Skin epidermis (tissue), 12 donors: ENCODE data around the gene CHST6.

Source experiments
- H3K27ac ChIP-seq, 21 experiments: fragments of 200-600 bp; sonication (generic) in 11 of 21; one replicate each; pipeline ENCODE4 v1.5.0; 2020; ENCODE audit warnings: mild to moderate bottlenecking in 3 of 21, inconsistent platforms in 2 of 21, moderate library complexity in 2 of 21
- H3K4me3 ChIP-seq, 7 experiments: fragments of 200-600 bp; sonication (generic) in 2 of 7; one replicate each; pipeline ENCODE4 v1.5.0; 2020; ENCODE audit warnings: inconsistent platforms in 2 of 7, mild to moderate bottlenecking in 2 of 7, moderate library complexity in 1 of 7

Gene CHST6

GRCh38 chr16:75479421-75479990 lies 15.7 kb downstream of the CHST6 start:
- no peak overlapping the region for H3K4me3 ChIP-seq
- H3K27ac ChIP-seq: no peak overlapping the region

DNA sequence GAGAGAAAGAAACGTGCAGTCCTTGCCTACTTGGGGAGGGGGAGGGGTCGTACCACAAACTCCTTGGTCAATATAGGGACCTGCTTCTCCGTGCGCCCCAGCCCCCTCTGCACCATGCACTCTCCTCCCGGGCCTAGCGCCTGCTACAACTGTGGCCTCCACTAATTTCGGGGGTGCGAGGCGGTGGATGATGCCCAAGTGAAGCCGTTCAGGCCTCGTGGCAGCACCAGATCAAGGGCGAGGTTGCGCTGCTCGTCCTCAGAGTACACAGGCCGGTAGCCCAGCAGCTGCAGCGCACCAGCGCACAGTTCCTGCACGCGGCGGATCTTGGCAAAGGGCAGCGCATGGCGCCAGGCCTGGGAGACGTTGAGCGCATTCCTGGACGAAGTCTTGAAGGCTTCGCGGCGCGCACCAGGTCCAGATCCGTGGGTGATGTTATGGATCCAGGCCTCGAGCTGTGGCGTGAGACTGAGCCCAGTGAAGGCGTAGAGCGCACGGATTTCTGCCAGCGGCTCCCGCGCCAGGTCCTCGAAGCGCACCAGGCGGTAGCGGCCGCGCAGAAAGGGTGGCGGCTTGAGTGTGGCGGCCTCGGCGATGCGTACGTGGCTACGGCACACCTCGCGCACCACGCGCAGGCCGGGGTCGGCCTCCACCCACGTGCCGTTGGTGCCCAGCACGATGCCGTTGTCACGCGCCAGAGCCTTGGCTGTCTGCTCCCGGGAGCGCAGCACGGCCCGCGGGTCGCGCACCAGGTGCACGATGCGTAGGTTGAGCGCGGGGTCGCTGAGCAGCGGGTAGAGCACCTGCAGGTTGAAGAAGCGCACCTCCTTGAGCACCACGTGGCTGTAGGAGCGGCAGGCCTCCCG lies 16.5 kb downstream of the CHST6 start:
- H3K4me3 ChIP-seq: no peak overlapping the region
- no peak overlapping the region for H3K27ac ChIP-seq

GRCh38 chr16:75477680-75478473 lies 17.4 kb downstream of the CHST6 start:
- Histone ChIP-seq H3K27ac (no peak overlapping the region), H3K4me3 (no peak overlapping the region)

- no peak overlapping the region for H3K27ac ChIP-seq
- no peak overlapping the region for H3K4me3 ChIP-seq
Observed at GRCh38 chr16:75476817-75477216, 18.4 kb downstream of the CHST6 start.

GRCh38 chr16:75475420-75475847 lies 19.8 kb downstream of the CHST6 start:
- H3K27ac ChIP-seq: no peak overlapping the region

GRCh38 chr16:75472908-75473877 lies 22.0 kb downstream of the CHST6 start:
- no peak overlapping the region for H3K27ac ChIP-seq
- H3K4me3 ChIP-seq: no peak overlapping the region

More at GRCh38 chr16:75475420-75475847, 19.8 kb downstream of the CHST6 start:
- no peak overlapping the region for H3K4me3 ChIP-seq

DNA sequence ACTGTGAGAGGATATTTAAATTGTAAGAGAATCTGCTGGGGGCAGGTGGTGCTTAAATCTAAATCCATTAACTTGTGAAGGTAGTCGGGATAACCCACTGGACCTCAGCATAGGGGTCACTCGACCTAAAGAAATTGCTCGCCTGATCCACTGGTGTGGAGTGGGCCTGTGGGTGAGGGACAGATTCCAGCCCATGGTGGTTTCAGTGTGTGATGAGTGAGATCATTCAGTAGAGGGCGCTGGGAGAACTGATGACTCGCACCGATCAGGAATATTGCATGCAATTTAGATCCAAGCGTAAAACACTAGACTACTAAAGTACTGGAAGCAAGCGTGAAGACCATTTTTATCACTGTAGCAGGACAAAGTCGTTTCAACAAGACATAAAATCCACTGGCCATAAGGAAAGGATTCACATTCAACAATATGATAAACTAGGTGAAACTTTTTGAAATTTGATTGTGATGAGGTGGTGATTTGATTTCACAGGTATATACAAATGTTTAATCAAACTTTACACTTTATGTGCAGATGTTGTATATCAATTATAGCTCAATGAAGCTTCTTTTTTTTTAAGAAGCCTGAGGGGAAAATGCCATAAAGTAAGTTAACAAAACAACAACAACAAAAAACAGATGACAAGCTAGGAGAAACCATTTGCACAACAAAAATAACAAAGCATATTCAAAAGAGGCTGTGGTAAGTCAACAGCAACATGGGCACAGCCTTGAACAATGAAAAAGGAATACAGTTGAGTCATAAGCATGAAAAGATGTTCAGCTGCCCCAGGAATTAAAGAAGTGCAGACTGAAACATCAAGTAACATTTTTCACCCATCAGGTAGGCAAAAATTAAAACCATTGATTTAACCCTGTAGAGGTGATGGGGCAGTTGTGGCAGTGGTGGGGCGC lies 23.3 kb downstream of the CHST6 start:
- Histone ChIP-seq H3K27ac (no peak overlapping the region), H3K4me3 (no peak overlapping the region)

DNA sequence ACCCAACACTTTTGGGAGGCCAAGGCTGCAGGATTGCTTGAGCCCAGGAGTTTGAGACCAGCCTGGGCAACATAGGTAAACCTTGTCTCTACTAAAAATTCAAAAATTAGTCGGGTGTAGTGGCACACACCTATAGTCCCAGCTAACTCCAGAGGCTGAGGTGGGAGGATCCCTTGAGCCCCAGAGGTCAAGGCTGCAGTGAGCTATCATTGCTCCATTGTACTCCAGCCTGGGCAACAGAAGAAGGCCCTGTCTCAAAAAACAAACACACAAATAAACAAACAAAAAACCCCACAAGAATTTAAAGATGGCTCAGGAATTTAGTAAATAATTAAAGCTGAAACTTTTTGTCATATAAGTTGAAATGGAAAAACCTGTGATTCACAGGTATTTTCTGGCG lies 28.5 kb downstream of the CHST6 start:
- H3K27ac ChIP-seq: no peak overlapping the region
- no peak overlapping the region for H3K4me3 ChIP-seq

- peak within 1 kb of the TSS; percentile 46 to 97 (median 93) for H3K27ac ChIP-seq
- H3K4me3 ChIP-seq: peak within 1 kb of the TSS; percentile 77 to 98 (median 85)
Observed at GRCh38 chr16:75464122-75464918, 30.9 kb downstream of the CHST6 start, which contains the start of gene TMEM170A. Gene TMEM170A (minus strand): TSS chr16:75464689. CDS start chr16:75464600, 89 bp downstream.

GRCh38 chr16:75463389-75464121 lies 31.7 kb downstream of the CHST6 start:
- Histone ChIP-seq H3K4me3 (peak overlapping the region; percentile 77 to 98 (median 85)), H3K27ac (peak overlapping the region; percentile 46 to 97 (median 93))

- H3K27ac ChIP-seq: peak overlapping the region in 1 of 21 experiments; percentile 96
Observed at GRCh38 chr16:75462806-75463205, 32.4 kb downstream of the CHST6 start.

GRCh38 chr16:75461575-75461974 lies 33.7 kb downstream of the CHST6 start:
- no peak overlapping the region for H3K4me3 ChIP-seq
- no peak overlapping the region for H3K27ac ChIP-seq

More at GRCh38 chr16:75462806-75463205, 32.4 kb downstream of the CHST6 start:
- peak overlapping the region in 1 of 7 experiments; percentile 85 for H3K4me3 ChIP-seq

DNA sequence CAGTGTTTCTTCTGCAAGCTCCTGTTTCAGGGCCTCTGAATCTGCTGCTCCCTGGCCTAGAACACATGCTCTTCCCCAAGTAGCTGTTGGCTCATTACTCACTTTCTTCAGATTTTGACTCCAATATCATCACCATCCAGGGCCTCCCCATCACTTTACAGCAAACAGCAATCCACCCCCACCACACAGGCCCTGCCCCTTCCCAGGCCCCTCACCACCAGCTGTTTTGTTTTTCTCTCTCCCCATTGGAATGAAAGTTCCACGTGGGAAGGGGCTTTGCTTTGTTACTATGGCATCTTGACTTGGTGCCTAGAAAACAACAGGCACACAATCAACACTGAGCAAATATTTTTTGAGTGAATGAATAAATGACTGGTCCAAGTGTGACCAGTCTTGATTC lies 34.8 kb downstream of the CHST6 start:
- H3K4me3 ChIP-seq: no peak overlapping the region

DNA sequence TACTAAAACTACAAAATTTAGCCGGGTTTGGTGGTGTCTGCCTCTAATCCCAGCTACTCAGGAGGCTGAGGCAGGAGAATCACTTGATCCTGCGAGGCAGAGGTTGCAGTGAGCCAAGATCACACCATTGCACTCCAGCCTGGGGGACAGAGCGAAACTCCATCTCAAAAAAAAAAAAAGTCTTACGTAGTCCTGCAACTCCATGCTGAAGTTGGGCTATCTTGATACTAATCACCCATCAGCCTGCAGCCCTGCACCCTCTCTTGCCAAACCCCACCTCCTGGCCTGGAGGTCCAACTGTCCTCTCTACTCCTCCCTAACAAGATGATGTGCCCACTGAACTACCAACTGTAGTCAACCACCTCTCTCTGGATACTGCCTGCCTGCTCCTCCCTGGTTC lies 35.5 kb downstream of the CHST6 start:
- Histone ChIP-seq H3K4me3 (no peak overlapping the region), H3K27ac (no peak overlapping the region)

More for the DNA sequence above, 34.8 kb downstream of the CHST6 start:
- H3K27ac ChIP-seq: no peak overlapping the region

DNA sequence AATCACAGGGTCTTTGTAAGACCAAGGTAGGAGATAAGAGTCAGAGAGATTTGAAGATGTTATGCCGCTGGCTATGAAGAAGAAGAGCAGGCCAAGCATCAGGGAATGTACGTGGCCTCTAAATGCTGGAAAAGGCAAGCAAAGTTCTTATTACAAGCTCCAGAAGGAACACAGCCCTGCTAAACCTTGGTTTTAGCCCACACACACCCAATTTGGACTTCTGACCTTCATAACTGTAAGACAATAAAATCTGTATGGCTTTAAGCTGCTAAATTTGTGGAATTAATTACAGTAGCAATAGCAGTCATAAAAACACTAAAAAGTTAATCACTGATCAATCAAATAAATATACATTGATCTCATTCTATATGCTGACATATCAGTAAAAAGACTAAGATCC lies 36.8 kb downstream of the CHST6 start:
- Histone ChIP-seq H3K4me3 (no peak overlapping the region), H3K27ac (no peak overlapping the region)

GRCh38 chr16:75458029-75458428 lies 37.2 kb downstream of the CHST6 start:
- no peak overlapping the region for H3K27ac ChIP-seq

More at GRCh38 chr16:75458029-75458428, 37.2 kb downstream of the CHST6 start:
- no peak overlapping the region for H3K4me3 ChIP-seq
